Left colon (tissue), 2 donors: ENCODE results near the gene LAMP2. TPM values are rescaled to one million over a fixed set of nuclear protein-coding genes. Genes with fewer than 3 reads are reported as not detected.

Source experiments
- ATAC-seq: fragments of 200-7000 bp; cut with Tn5 transposase; one replicate; pipeline ENCODE4 v1.9.1; 2020; ENCODE audit warnings: mild to moderate bottlenecking, moderate library complexity
- DNase-seq, 2 donors: peaks; one replicate each; pipeline ENCODE4 v3.0.0-alpha.2; 2020
- intact Hi-C, 2 donors: fragments of 100-400 bp; cut with DNase I in 1 of 2; cut with micrococcal nuclease in 1 of 2; formaldehyde crosslinking; loops; one replicate each; pipeline versions ENCODE4 v1.11.2 to v1.14.0; 2022; cut with DNase I, micrococcal nuclease
- total RNA-seq, 2 donors: library from RNA; stranded (reverse); fragmentation: NEBNext Ultra II Directional; extraction: Animal tissue kit (Norgen Biotek cat#: 25700); gene quantifications; one replicate each; pipeline ENCODE4 v1.2.1, GENCODE V29; 2021
- donor health status: DM: no; HTN: no; CAD: no.
- donor health status: DM: yes; HTN: yes; CAD: no.

LAMP2 gene
- total RNA-seq, 2 donors from 2014 or later, result 72.2 to 98.6 TPM

- intact Hi-C loops, result no loop called here
- ATAC-seq (no peak), DNase-seq (no peak)
Observed at GRCh38 chrX:120463241-120463640, 5.9 kb downstream of the LAMP2 start.

- intact Hi-C loops, result no loop called here
- ATAC-seq, result no peak
Observed at GRCh38 chrX:120462370-120462769, 6.7 kb downstream of the LAMP2 start.

GRCh38 chrX:120459309-120459708, 9.8 kb downstream of the LAMP2 start:
- intact Hi-C loops, result no loop called here
- ATAC-seq (no peak), DNase-seq (no peak)

More at GRCh38 chrX:120462370-120462769, 6.7 kb downstream of the LAMP2 start:
- DNase-seq, result no peak

GRCh38 chrX:120457766-120458180, 11.3 kb downstream of the LAMP2 start:
- intact Hi-C loops, result no loop called here
- ATAC-seq (peak; percentile 31), DNase-seq (no peak)

- intact Hi-C loops, result no loop called here
- DNase-seq (no peak), ATAC-seq (no peak)
Observed at GRCh38 chrX:120456973-120457372, 12.1 kb downstream of the LAMP2 start.

GRCh38 chrX:120453985-120454384, 15.1 kb downstream of the LAMP2 start:
- intact Hi-C loops, result no loop called here
- no peak for ATAC-seq
- DNase-seq, result no peak

GRCh38 chrX:120452131-120452530, 17.0 kb downstream of the LAMP2 start:
- intact Hi-C loops, result no loop called here
- peak; percentile 36 for ATAC-seq
- DNase-seq, result no peak

GRCh38 chrX:120450163-120450562, 18.9 kb downstream of the LAMP2 start:
- no peak for ATAC-seq
- intact Hi-C loops, result no loop called here
- no peak for DNase-seq

- DNase-seq (no peak), ATAC-seq (peak; percentile 28)
- intact Hi-C loops, result no loop called here
Observed at GRCh38 chrX:120446498-120446897, 22.6 kb downstream of the LAMP2 start.

GRCh38 chrX:120439921-120440320, 29.2 kb downstream of the LAMP2 start:
- no peak for ATAC-seq
- intact Hi-C loops, result no loop called here
- DNase-seq, result no peak

GRCh38 chrX:120429776-120430540, 39.1 kb downstream of the LAMP2 start:
- ATAC-seq, result no peak
- no peak for DNase-seq
- intact Hi-C loops, result no loop called here

GRCh38 chrX:120428309-120428708, 40.8 kb downstream of the LAMP2 start:
- intact Hi-C loops, result no loop called here
- ATAC-seq (peak; percentile 81), DNase-seq (no peak)

- intact Hi-C loops, result no loop called here
- ATAC-seq (no peak), DNase-seq (no peak)
Observed at GRCh38 chrX:120426599-120426998, 42.5 kb downstream of the LAMP2 start.

GRCh38 chrX:120419463-120419862, 49.6 kb downstream of the LAMP2 start:
- intact Hi-C loops, result no loop called here
- DNase-seq, result no peak
- no peak for ATAC-seq

GRCh38 chrX:120408168-120408567, 60.9 kb downstream of the LAMP2 start:
- intact Hi-C loops, result no loop called here
- DNase-seq (no peak), ATAC-seq (no peak)

- intact Hi-C loops, result no loop called here
- DNase-seq (no peak), ATAC-seq (no peak)
Observed at GRCh38 chrX:120406638-120407037, 62.5 kb downstream of the LAMP2 start.

- ATAC-seq (no peak), DNase-seq (no peak)
- intact Hi-C loops, result no loop called here
Observed at GRCh38 chrX:120402369-120402768, 66.7 kb downstream of the LAMP2 start.

GRCh38 chrX:120401301-120401700, 67.8 kb downstream of the LAMP2 start:
- no peak for DNase-seq
- intact Hi-C loops, result no loop called here
- ATAC-seq, result no peak

- intact Hi-C loops, result no loop called here
- peak in 1 of 2 donors; percentile 6 for DNase-seq
- peak; percentile 72 for ATAC-seq
Observed at GRCh38 chrX:120380699-120381098, 88.4 kb downstream of the LAMP2 start.

GRCh38 chrX:120379937-120380681, 89.0 kb downstream of the LAMP2 start:
- no peak for DNase-seq
- no peak for ATAC-seq
- intact Hi-C loops, result no loop called here
